Natural killer cell (primary cell): ENCODE data around the gene MYO15B. TPM values are rescaled to one million over a fixed set of nuclear protein-coding genes. Genes with fewer than 3 reads are reported as not detected.

Experiments
- ATAC-seq, 3 donors: fragments of 150-1000 bp in 2 of 3; fragments of 200-7000 bp in 1 of 3; cut with Tn5 transposase; 1 replicate in 1 of 3; 2 replicates in 2 of 3; pipeline ENCODE4 v1.10.0; 2021; ENCODE audit warnings: mild to moderate bottlenecking in 2 of 3, moderate library complexity in 2 of 3
- DNase-seq, 2 donors: peaks; one replicate each; pipeline versions ENCODE4 v3.0.0 to v3.0.0-alpha.2; 2013 to 2021; ENCODE audit warnings: mixed read lengths in 1 of 2
- H3K27ac ChIP-seq: one replicate; pipeline ENCODE4 v1.5.1; 2013; ENCODE audit warnings: mild to moderate bottlenecking, low read length
- H3K27me3 ChIP-seq: one replicate; pipeline ENCODE4 v1.6.1; 2013; ENCODE audit warnings: low read length; ENCODE audit not compliant: control insufficient read depth, insufficient read depth
- H3K36me3 ChIP-seq: one replicate; pipeline ENCODE4 v1.6.1; 2013; ENCODE audit warnings: low read length; ENCODE audit not compliant: control insufficient read depth, insufficient read depth
- H3K4me1 ChIP-seq: one replicate; pipeline ENCODE4 v1.6.1; 2013; ENCODE audit warnings: low read length; ENCODE audit not compliant: control insufficient read depth, insufficient read depth
- H3K4me3 ChIP-seq: one replicate; pipeline ENCODE4 v1.5.1; 2013; ENCODE audit warnings: low read length
- H3K9me3 ChIP-seq: one replicate; pipeline ENCODE4 v1.6.1; 2013; ENCODE audit warnings: low read length; ENCODE audit not compliant: control insufficient read depth, insufficient read depth
- H3K27ac Mint-ChIP-seq, 2 donors: one replicate each; pipeline ENCODE4 v1.8.0; 2022; ENCODE audit warnings: mild to moderate bottlenecking in 2 of 2, mixed read lengths in 2 of 2, moderate library complexity in 1 of 2
- H3K27me3 Mint-ChIP-seq, 2 donors: one replicate each; pipeline ENCODE4 v1.8.0; 2022; ENCODE audit warnings: low read depth in 2 of 2, mixed read lengths in 2 of 2
- H3K36me3 Mint-ChIP-seq: one replicate; pipeline ENCODE4 v1.8.0; 2022; ENCODE audit warnings: mixed read lengths
- H3K4me1 Mint-ChIP-seq, 2 donors: one replicate each; pipeline ENCODE4 v1.8.0; 2022; ENCODE audit warnings: mixed read lengths in 2 of 2
- H3K4me3 Mint-ChIP-seq: one replicate; pipeline ENCODE4 v1.8.0; 2022; ENCODE audit warnings: mild to moderate bottlenecking, moderate library complexity, mixed read lengths
- H3K9me3 Mint-ChIP-seq, 2 donors: one replicate each; pipeline ENCODE4 v1.8.0; 2022; ENCODE audit warnings: mixed read lengths in 2 of 2
- WGBS: methylation state at CpG from one replicate; pipeline ENCODE4 v1.1.7; 2013; ENCODE audit warnings: missing lambda C conversion rate; ENCODE audit not compliant: insufficient coverage; 5-methylcytosine and 5-hydroxymethylcytosine counted together
- intact Hi-C: fragments of 100-400 bp; cut with micrococcal nuclease; formaldehyde crosslinking; loops from one replicate; pipeline ENCODE4 v1.14.2; 2022
- total RNA-seq, 4 donors: library from RNA; stranded (reverse); fragments of 120-200 nt in 1 of 4; gene quantifications; one replicate each; pipeline versions ENCODE4 v1.2.3 to v1.2.4, GENCODE V29; 2013 to 2022
- TF ChIP-seq, protein P1 (sequence below): fragments of 200-600 bp; IDR thresholded peaks from one replicate; pipeline ENCODE4 v1.8.0; 2022; ENCODE audit warnings: antibody characterized with exemption

MYO15B gene
- total RNA-seq, 3 donors from 2014 or later (not counting 1 experiment from before 2014, with no cell fraction given): 336 to 372 (median 339) TPM

DNA sequence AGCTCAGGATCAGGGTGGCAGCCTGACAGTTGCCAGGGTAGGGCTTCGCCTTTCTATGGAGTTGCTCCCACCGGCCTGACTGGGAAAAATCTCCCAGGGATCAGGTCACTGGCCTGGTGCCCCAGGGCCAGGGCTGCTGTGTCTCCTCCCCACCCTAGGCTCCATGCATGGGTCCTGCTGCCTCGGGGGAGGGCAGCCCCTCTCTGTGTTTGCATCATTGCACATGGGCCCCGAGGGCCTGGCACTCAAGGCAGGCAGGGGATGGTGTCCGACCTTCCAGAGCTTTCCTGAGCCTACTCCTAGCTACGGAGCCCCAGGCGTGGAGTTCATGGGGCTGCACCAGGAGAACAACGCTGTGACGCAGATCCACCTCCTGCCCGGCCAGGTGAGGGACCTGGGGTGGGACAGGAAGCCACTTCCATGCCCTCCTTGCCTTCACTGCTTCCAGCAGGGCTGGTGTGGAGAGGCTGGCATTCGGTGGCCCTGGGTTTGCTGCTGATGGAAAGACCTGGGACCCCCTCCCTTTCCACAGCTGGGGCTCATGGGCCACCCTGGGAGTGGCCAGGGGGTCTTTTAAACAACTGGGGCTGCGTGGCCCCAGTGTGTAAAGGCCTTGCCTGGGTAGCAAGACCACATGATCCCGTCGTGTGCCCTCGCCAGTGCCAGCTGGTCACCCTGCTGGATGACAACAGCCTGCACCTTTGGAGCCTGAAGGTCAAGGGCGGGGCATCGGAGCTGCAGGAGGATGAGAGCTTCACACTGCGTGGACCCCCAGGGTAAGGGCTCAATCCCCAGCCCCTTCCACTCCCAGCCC, 29.5 kb upstream of the MYO15B start:
- ATAC-seq: no peak
- Mint-ChIP-seq H3K36me3 (no peaks in the 10 kb centered on the region), H3K27ac (no peak overlapping the region), H3K4me1 (peaks cover 7 to 11% of the 10 kb centered on the region in 2 donors), H3K27me3 (no peaks in the 10 kb centered on the region), H3K9me3 (no peaks in the 10 kb centered on the region), H3K4me3 (no peak overlapping the region)
- DNase-seq: no peak
- Histone ChIP-seq H3K9me3 (no peaks in the 10 kb centered on the region), H3K36me3 (peaks cover 22% of the 10 kb centered on the region), H3K4me3 (no peak overlapping the region), H3K4me1 (peaks cover 6% of the 10 kb centered on the region), H3K27ac (no peak overlapping the region), H3K27me3 (no peaks in the 10 kb centered on the region)
- TF ChIP-seq, protein P1, sequence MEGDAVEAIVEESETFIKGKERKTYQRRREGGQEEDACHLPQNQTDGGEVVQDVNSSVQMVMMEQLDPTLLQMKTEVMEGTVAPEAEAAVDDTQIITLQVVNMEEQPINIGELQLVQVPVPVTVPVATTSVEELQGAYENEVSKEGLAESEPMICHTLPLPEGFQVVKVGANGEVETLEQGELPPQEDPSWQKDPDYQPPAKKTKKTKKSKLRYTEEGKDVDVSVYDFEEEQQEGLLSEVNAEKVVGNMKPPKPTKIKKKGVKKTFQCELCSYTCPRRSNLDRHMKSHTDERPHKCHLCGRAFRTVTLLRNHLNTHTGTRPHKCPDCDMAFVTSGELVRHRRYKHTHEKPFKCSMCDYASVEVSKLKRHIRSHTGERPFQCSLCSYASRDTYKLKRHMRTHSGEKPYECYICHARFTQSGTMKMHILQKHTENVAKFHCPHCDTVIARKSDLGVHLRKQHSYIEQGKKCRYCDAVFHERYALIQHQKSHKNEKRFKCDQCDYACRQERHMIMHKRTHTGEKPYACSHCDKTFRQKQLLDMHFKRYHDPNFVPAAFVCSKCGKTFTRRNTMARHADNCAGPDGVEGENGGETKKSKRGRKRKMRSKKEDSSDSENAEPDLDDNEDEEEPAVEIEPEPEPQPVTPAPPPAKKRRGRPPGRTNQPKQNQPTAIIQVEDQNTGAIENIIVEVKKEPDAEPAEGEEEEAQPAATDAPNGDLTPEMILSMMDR: no peak
- intact Hi-C loops: no loop called here
- 94% methylated on average over 18 of the region's 18 CpGs for WGBS

DNA sequence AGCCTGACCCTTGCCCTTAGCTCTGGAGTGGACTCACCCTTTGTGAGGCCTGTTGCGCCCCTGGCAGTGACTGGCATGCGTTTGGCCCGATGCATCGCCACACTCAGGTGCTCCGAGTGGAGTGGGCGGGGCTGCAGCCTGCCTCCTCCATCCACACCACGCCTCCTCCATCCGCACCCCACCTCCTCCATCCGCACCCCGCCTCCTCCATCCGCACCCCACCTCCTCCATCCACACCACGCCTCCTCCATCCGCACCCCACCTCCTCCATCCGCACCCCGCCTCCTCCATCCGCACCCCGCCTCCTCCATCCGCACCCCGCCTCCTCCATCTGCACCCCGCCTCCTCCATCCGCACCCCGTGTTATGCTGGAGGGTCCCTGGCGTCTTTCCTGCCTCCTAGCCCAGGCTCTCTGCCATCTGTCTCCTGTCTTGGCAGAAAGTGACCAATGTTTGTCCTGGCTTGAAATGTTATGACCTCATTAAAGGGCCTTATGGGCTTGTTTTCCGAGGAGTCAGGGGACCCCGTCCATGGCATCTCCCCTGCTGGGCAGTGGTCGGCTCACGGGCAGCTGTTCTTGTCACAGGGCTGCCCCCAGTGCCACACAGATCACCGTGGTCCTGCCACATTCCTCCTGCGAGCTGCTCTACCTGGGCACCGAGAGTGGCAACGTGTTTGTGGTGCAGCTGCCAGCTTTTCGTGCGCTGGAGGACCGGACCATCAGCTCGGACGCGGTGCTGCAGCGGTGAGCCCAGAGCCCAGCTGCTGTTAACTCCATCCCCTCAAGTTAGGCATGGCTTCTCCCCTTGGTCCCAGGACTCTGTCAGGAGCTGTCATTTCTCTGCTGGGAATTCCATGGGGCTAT, 28.7 kb upstream of the MYO15B start:
- H3K27ac ChIP-seq: no peak overlapping the region
- intact Hi-C loops: no loop called here
- ATAC-seq: peak in 1 of 3 donors; percentile 46
- H3K27ac Mint-ChIP-seq: peak overlapping the region in 1 of 2 donors; percentile 64
- 98% methylated on average over 35 of the region's 38 CpGs for WGBS
- peaks cover 0 to 5% of the 10 kb centered on the region in 2 donors for H3K4me1 Mint-ChIP-seq
- no peaks in the 10 kb centered on the region for H3K4me1 ChIP-seq
- no peaks in the 10 kb centered on the region for H3K27me3 ChIP-seq
- H3K27me3 Mint-ChIP-seq: no peaks in the 10 kb centered on the region
- H3K9me3 ChIP-seq: no peaks in the 10 kb centered on the region
- H3K36me3 Mint-ChIP-seq: no peaks in the 10 kb centered on the region
- TF ChIP-seq, protein P1: no peak
- no peak for DNase-seq
- no peaks in the 10 kb centered on the region for H3K9me3 Mint-ChIP-seq
- H3K36me3 ChIP-seq: peaks cover 29% of the 10 kb centered on the region
- H3K4me3 Mint-ChIP-seq: no peak overlapping the region
- H3K4me3 ChIP-seq: no peak overlapping the region

DNA sequence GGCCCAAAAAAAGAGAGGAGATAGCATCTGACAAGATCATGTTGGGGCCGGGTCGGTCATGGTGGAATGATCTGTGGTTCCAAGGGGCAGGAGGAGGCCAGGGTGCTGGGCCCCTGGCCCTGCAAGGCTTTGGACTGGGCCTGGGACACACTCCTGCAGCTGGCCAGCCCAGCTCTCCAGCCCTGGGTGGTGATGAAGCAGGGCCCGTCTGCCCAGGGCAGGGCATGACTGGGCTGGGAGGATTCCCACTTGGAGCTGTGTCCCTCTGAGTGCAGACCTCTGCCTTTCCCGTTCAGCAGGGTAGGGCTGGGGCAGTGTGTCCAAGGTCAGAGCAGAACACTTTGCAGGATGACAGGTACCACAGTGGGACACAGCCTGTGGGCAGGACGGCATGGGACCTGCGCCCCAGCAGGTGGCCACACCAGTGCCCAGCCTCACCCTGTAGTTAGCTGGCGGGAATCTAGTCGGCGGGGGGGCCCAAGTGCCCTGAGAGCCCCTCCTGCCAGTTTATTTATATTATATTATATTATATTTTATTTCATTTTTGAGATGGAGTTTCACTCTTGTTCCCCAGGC, 27.6 kb upstream of the MYO15B start:
- H3K27ac Mint-ChIP-seq: no peak overlapping the region
- no peak for ATAC-seq
- 93% methylated on average over 6 of the region's 9 CpGs for WGBS
- no peaks in the 10 kb centered on the region for H3K36me3 Mint-ChIP-seq
- no peak for DNase-seq
- Histone ChIP-seq H3K9me3 (no peaks in the 10 kb centered on the region), H3K27ac (no peak overlapping the region), H3K27me3 (no peaks in the 10 kb centered on the region), H3K4me1 (no peaks in the 10 kb centered on the region), H3K36me3 (peaks cover 38% of the 10 kb centered on the region), H3K4me3 (no peak overlapping the region)
- peaks cover 0 to 5% of the 10 kb centered on the region in 2 donors for H3K4me1 Mint-ChIP-seq
- H3K27me3 Mint-ChIP-seq: no peaks in the 10 kb centered on the region
- no peak overlapping the region for H3K4me3 Mint-ChIP-seq
- TF ChIP-seq, protein P1: no peak
- intact Hi-C loops: no loop called here
- H3K9me3 Mint-ChIP-seq: no peaks in the 10 kb centered on the region
